ENCODE results near the gene TMEM271. TPM values are rescaled to one million over a fixed set of nuclear protein-coding genes. Genes with fewer than 3 reads are reported as not detected.

Gene TMEM271
- total and polyA plus RNA-seq, 10 of the 15 experiments (the other 5 are each of a cell fraction or from before 2014, with no cell fraction given) = not detected

- TF ChIP-seq MEF2A (IDR thresholded peaks at IDR 0.05; ENCODE audit: insufficient read depth, low read depth, low read length) = no peak
- no peak for TF ChIP-seq SMC3 (IDR thresholded peaks at IDR 0.05; ENCODE audit: borderline replicate concordance, low read length)
- no peak for TF ChIP-seq POU2F2 (IDR thresholded peaks at IDR 0.05; ENCODE audit: borderline replicate concordance, low read depth, low read length)
- TF ChIP-seq CREM (IDR thresholded peaks at IDR 0.05; ENCODE audit: low read depth) = no peak
- no peak for TF ChIP-seq IKZF1 (conservative IDR thresholded peaks at IDR 0.05)
- TF ChIP-seq ATF7 (IDR thresholded peaks at IDR 0.05; ENCODE audit: low read depth) = no peak
- no peak for TF ChIP-seq RB1 (IDR thresholded peaks at IDR 0.05; ENCODE audit: borderline replicate concordance)
- TF ChIP-seq MAX (IDR thresholded peaks at IDR 0.05; ENCODE audit: low read depth, low read length) = no peak
- TF ChIP-seq YY1 (IDR thresholded peaks at IDR 0.05; ENCODE audit: low read depth, low read length) = no peak
- no peak for TF ChIP-seq SUZ12 (IDR thresholded peaks at IDR 0.05; ENCODE audit: unreplicated experiment)
- no peak for TF ChIP-seq ELK1 (IDR thresholded peaks at IDR 0.05; ENCODE audit: low read depth, low read length)
These were observed 42.0 kb downstream of the TMEM271 start (continued) for GRCh38 chr4:534101-534575.

DNA sequence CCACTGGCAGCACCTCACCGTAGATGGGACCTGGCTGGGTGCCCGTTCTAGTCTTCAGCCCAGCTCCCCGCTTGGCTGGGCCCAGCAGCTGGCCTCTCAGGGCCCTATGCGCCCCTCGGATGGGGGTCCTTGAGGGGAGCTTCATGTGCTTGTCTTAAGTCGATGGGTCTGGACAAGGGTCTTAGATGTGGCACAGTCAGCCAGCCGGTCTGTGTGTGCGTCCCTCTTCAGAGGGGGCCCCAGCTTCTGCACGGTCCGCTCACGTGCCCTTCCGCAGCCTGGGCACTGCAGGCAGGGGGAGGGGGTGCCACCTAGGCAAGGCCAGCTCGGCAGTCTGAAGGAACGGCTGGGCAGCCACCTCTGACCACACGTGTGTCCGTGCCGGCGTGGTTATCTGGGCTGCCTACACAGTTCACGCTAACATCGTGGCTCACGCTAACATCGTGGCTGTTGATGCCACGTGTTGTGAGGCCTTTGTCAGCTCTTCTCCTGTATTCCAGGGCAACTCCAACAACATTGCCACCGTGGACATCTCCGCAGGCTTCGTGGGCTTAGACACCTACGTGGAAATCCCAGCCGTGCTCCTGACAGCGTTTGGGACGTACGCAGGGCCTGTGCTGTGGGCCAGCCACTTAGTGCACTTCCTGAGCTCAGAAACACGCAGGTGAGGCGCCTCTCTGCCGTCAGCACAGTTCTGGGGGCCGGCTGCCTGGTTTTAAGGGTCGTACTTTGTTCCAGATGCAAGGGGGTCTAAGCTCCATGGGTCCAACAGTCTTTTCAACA lies 42.6 kb downstream of the TMEM271 start:
- H3K27me3 ChIP-seq (replicated peaks in 1 of 2; ENCODE audit: control insufficient read depth in 2 of 2, insufficient read depth in 2 of 2, low read length in 1 of 2) = no peaks in the 10 kb centered on the region
- ATAC-seq (no peak), FAIRE-seq (no peak), DNase-seq (ENCODE audit: low read depth, low spot score) (no peak)
- ChIA-PET SMC1A (ENCODE audit: uncharacterized antibody, unreplicated experiment) (no interaction called here), POLR2A (no interaction called here), CTCF (no interaction called here), RAD21 (ENCODE audit: unreplicated experiment) (no interaction called here)
- no peak overlapping the region for H2AFZ ChIP-seq (ENCODE audit: control insufficient read depth, low read depth, low read length)
- H3K4me2 ChIP-seq (ENCODE audit: control insufficient read depth, insufficient read depth) = no peak overlapping the region
- BruUV-seq (replicated peaks) = no TSS peak
- H3K36me3 ChIP-seq (ENCODE audit: control insufficient read depth in 2 of 2, insufficient read depth in 2 of 2, low read length in 1 of 2) = peaks cover 3 to 16% of the 10 kb centered on the region in 2 experiments; a peak in 3 of 4 replicates
- H3K9me3 ChIP-seq (replicated peaks; ENCODE audit: control insufficient read depth, insufficient read depth, low read length) = peaks cover 3% of the 10 kb centered on the region; the same call in 2 of the 3 replicates
- H3K9ac ChIP-seq (ENCODE audit: control insufficient read depth, insufficient read depth, low read length) = no peak overlapping the region
- intact Hi-C loops (cut with micrococcal nuclease; ENCODE audit: unreplicated experiment) = no loop called here
- no peak overlapping the region for H3K27ac ChIP-seq (ENCODE audit: control insufficient read depth, insufficient read depth)
- no peak overlapping the region for H3K4me3 ChIP-seq
- TF ChIP-seq GABPA (IDR thresholded peaks at IDR 0.05; ENCODE audit: low read depth) (no peak), BMI1 (IDR thresholded peaks at IDR 0.05; ENCODE audit: borderline replicate concordance) (no peak), HDAC6 (IDR thresholded peaks at IDR 0.05; ENCODE audit: unreplicated experiment) (no peak), NFYB (IDR thresholded peaks at IDR 0.05; ENCODE audit: insufficient read depth, low read depth, low read length) (no peak), IRF4 (IDR thresholded peaks at IDR 0.05; ENCODE audit: low read depth, low read length) (no peak), ZNF384 (IDR thresholded peaks at IDR 0.05; ENCODE audit: borderline replicate concordance, low read depth, low read length) (no peak), MEF2A (IDR thresholded peaks at IDR 0.05; ENCODE audit: insufficient read depth, low read depth, low read length) (no peak), GATAD2B (conservative IDR thresholded peaks at IDR 0.05; ENCODE audit: low read depth) (no peak)
- TF ChIP-seq, protein P1, sequence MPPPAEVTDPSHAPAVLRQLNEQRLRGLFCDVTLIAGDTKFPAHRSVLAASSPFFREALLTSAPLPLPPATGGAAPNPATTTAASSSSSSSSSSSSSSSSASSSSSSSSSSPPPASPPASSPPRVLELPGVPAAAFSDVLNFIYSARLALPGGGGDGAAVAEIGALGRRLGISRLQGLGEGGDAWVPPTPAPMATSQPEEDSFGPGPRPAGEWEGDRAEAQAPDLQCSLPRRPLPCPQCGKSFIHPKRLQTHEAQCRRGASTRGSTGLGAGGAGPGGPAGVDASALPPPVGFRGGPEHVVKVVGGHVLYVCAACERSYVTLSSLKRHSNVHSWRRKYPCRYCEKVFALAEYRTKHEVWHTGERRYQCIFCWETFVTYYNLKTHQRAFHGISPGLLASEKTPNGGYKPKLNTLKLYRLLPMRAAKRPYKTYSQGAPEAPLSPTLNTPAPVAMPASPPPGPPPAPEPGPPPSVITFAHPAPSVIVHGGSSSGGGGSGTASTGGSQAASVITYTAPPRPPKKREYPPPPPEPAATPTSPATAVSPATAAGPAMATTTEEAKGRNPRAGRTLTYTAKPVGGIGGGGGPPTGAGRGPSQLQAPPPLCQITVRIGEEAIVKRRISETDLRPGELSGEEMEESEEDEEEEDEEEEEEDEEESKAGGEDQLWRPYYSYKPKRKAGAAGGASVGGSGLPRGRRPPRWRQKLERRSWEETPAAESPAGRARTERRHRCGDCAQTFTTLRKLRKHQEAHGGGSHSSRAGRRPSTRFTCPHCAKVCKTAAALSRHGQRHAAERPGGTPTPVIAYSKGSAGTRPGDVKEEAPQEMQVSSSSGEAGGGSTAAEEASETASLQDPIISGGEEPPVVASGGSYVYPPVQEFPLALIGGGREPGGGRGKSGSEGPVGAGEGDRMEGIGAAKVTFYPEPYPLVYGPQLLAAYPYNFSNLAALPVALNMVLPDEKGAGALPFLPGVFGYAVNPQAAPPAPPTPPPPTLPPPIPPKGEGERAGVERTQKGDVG (CRISPR knock-in tag; IDR thresholded peaks at IDR 0.05) = no peak
- no peaks in the 10 kb centered on the region for H3K4me1 ChIP-seq (ENCODE audit: control insufficient read depth, insufficient read depth, low read length)
- no peaks in the 10 kb centered on the region for H4K20me1 ChIP-seq (ENCODE audit: control insufficient read depth, insufficient read depth)
- WGBS (ENCODE audit: insufficient coverage, insufficient replicate concordance, low lambda C conversion rate, missing lambda C conversion rate) = 97% methylated on average over 36 of the region's 36 CpGs
- no peaks in the 10 kb centered on the region for H3K79me2 ChIP-seq (ENCODE audit: control insufficient read depth, insufficient read depth, low read length)
- in situ Hi-C loops (cut with MboI) = no loop called here
